A549 treated with CpdA at 1 μM for 4 hours (cell line): ENCODE results near the gene ZC3H12C. TPM values are rescaled to one million over a fixed set of nuclear protein-coding genes. Genes with fewer than 3 reads are reported as not detected.

Source experiments
- total RNA-seq: library from RNA; stranded (reverse); fragments of 200-300 nt; extraction: Qiagen RNA extraction; gene quantifications from 5 replicates; pipeline ENCODE4 v1.2.3, GENCODE V29; 2022; ENCODE audit warnings: low read depth

The ZC3H12C gene
- 3.5 to 6.6 TPM (median 5.2 TPM) in 5 replicates for total RNA-seq

GRCh38 chr11:110092515-110093406 is at the start of gene ZC3H12C:
Gene ZC3H12C, plus strand, starts transcription at chr11:110093392. Its CDS starts 20 bp downstream, at chr11:110093412.

Other genes starting within 250 kb of the ZC3H12C start
- gene RDX, start 203.2 kb downstream of the ZC3H12C start, total RNA-seq = 61.8 to 120 TPM (median 92.8 TPM) in 5 replicates